Endothelial cell of umbilical vein (primary cell): ENCODE results near the gene SULT1A2. TPM values are rescaled to one million over a fixed set of nuclear protein-coding genes. Genes with fewer than 3 reads are reported as not detected.

Experiments
- BruUV-seq: library from RNA; stranded (reverse); fragments of 400-500 nt; replicated peaks from 2 replicates; lab custom pipeline; 2021; lab: Mats Ljungman, UMichigan
- CTCF ChIA-PET: fragments of 300-600, 350-600 bp; sonication (Branson Sonifier 250); formaldehyde crosslinking; loops from one replicate; lab custom pipeline; 2021; ENCODE audit warnings: antibody characterized with exemption, inconsistent platforms; lab: Charles Lee
- POLR2A ChIA-PET: fragments of 300-600, 350-600 bp; sonication (Branson Sonifier 250); formaldehyde crosslinking; loops from one replicate; lab custom pipeline; 2021; ENCODE audit warnings: antibody characterized with exemption, inconsistent platforms; lab: Charles Lee
- DNase-seq: peaks from one replicate; pipeline ENCODE4 v3.0.0-alpha.2; 2011; ENCODE audit warnings: low read depth, low spot score
- FAIRE-seq: peaks from 2 replicates; lab custom pipeline; 2011; peaks lifted over from hg19 to GRCh38; lab: Jason Lieb, UNC
- H2AFZ ChIP-seq: 2 replicates; pipeline ENCODE4 v1.6.0; 2012; ENCODE audit warnings: low read depth, low read length, control low read depth, inconsistent platforms
- H3K27ac ChIP-seq: 2 replicates; pipeline ENCODE4 v1.5.1; 2011; ENCODE audit warnings: low read depth, mild to moderate bottlenecking, control low read depth, low read length, moderate library complexity; ENCODE audit not compliant: insufficient read depth
- H3K27me3 ChIP-seq, 2 experiments: 2 replicates each; pipeline versions ENCODE4 v1.6.0 to v1.6.1; 2011; ENCODE audit warnings: low read length in 2 of 2, mixed read lengths in 1 of 2; ENCODE audit not compliant: control insufficient read depth in 2 of 2, insufficient read depth in 2 of 2
- H3K36me3 ChIP-seq, 2 experiments: 2 replicates in 1 of 2; 3 replicates in 1 of 2; pipeline ENCODE4 v1.5.1; 2011; ENCODE audit warnings: low read length in 2 of 2, mild to moderate bottlenecking in 1 of 2, moderate library complexity in 1 of 2; ENCODE audit not compliant: control insufficient read depth in 2 of 2, insufficient read depth in 2 of 2; ENCODE audit errors: extremely low read depth in 1 of 2
- H3K4me1 ChIP-seq: 3 replicates; pipeline ENCODE4 v1.5.1; 2011; ENCODE audit warnings: mild to moderate bottlenecking, low read length; ENCODE audit not compliant: control insufficient read depth, insufficient read depth; ENCODE audit errors: extremely low read depth
- H3K4me2 ChIP-seq: 2 replicates; pipeline ENCODE4 v1.6.1; 2011; ENCODE audit warnings: low read length, control low read depth, mixed read lengths; ENCODE audit not compliant: insufficient read depth
- H3K4me3 ChIP-seq, 3 experiments: fragments of 200-600 bp in 1 of 3; sonication (generic), shearing (Covaris generic) in 1 of 3; replicated peaks in 1 of 3; 2 replicates each; pipeline ENCODE4 v1.5.1; 2011 to 2016; ENCODE audit warnings: control low read depth in 3 of 3, low read length in 3 of 3, mild to moderate bottlenecking in 2 of 3, inconsistent platforms in 1 of 3, low read depth in 1 of 3, moderate library complexity in 1 of 3; ENCODE audit not compliant: insufficient read depth in 1 of 3
- H3K79me2 ChIP-seq: 2 replicates; pipeline ENCODE4 v1.6.0; 2012; ENCODE audit warnings: low read length, inconsistent platforms; ENCODE audit not compliant: control insufficient read depth, insufficient read depth
- H3K9ac ChIP-seq: replicated peaks from 2 replicates; pipeline ENCODE3; 2011; ENCODE audit warnings: low read length, control low read depth; ENCODE audit not compliant: insufficient read depth; ENCODE audit errors: extremely low read depth
- H3K9me1 ChIP-seq: replicated peaks from 3 replicates; pipeline ENCODE4 v1.6.0; 2011; ENCODE audit warnings: mild to moderate bottlenecking, low read length; ENCODE audit not compliant: control insufficient read depth, insufficient read depth; ENCODE audit errors: extremely low read depth
- H3K9me3 ChIP-seq: replicated peaks from 2 replicates; pipeline ENCODE4 v1.5.1; 2012; ENCODE audit warnings: low read length, inconsistent platforms; ENCODE audit not compliant: control insufficient read depth, insufficient read depth
- H4K20me1 ChIP-seq: replicated peaks from 2 replicates; pipeline ENCODE3; 2011; ENCODE audit warnings: mild to moderate bottlenecking, low read length; ENCODE audit not compliant: control insufficient read depth, insufficient read depth; ENCODE audit errors: extremely low read depth
- EZH2 ChIP-seq: IDR thresholded peaks from 2 replicates; pipeline ENCODE4 v1.6.1; 2012; ENCODE audit warnings: borderline replicate concordance, low read depth, mild to moderate bottlenecking, moderate library complexity, low read length, inconsistent platforms; ENCODE audit not compliant: severe bottlenecking
- FOS ChIP-seq: IDR thresholded peaks from 2 replicates; pipeline ENCODE4 v1.6.1; 2011; ENCODE audit warnings: mild to moderate bottlenecking, low read length, moderate library complexity, borderline replicate concordance; ENCODE audit not compliant: insufficient read depth
- GATA2 ChIP-seq: IDR thresholded peaks from 2 replicates; pipeline ENCODE4 v1.7.0; 2011; ENCODE audit warnings: low read depth, mild to moderate bottlenecking, moderate library complexity, mixed read lengths, low read length; ENCODE audit not compliant: insufficient read length, insufficient read depth
- JUN ChIP-seq: IDR thresholded peaks from 2 replicates; pipeline ENCODE4 v1.6.1; 2011; ENCODE audit warnings: borderline replicate concordance, low read depth; ENCODE audit not compliant: insufficient read length, insufficient read depth
- MYC ChIP-seq: IDR thresholded peaks from one replicate; pipeline ENCODE4 v1.6.1; 2011; ENCODE audit warnings: mild to moderate bottlenecking, low read depth, low read length
- POLR2A ChIP-seq: IDR thresholded peaks from 2 replicates; pipeline ENCODE4 v1.6.1; 2012; ENCODE audit warnings: low read depth, mild to moderate bottlenecking, control low read depth, low read length
- POLR2AphosphoS5 ChIP-seq: IDR thresholded peaks from 2 replicates; pipeline ENCODE4 v1.6.1; 2012; ENCODE audit warnings: low read depth, mild to moderate bottlenecking, control low read depth, low read length, moderate library complexity; ENCODE audit not compliant: insufficient read depth
- dilution Hi-C: fragments of 300-500 bp; cut with MboI; formaldehyde crosslinking; loops from one replicate; pipeline ENCODE4 v1.15.0; 2019; ENCODE audit warnings: low sequenced_read_pairs; ENCODE audit not compliant: extremely low pct_ligation_motif_present
- intact Hi-C: fragments of 100-400 bp; cut with micrococcal nuclease; formaldehyde crosslinking; loops from one replicate; pipeline ENCODE4 v1.10.0; 2022
- polyA plus RNA-seq, 4 experiments: library from polyadenylated mRNA; depleted of rRNA in 3 of 4; stranded (reverse) in 3 of 4; unstranded in 1 of 4; fragments of >200 nt; gene quantifications; 2 replicates each; pipeline versions ENCODE4 v1.2.1 to v1.2.3, GENCODE V29; 2011 to 2012; ENCODE audit warnings: missing spikeins in 1 of 4
- total RNA-seq: library from RNA; stranded (reverse); gene quantifications from 2 replicates; pipeline ENCODE4 v1.2.3, GENCODE V29; 2021
- TF ChIP-seq, protein P1 (sequence below): IDR thresholded peaks from 2 replicates; pipeline ENCODE4 v1.6.1; 2011; ENCODE audit not compliant: insufficient read depth, insufficient read length
- TF ChIP-seq, protein P2 (sequence below), 2 donors: IDR thresholded peaks; 1 replicate in 1 of 2; 2 replicates in 1 of 2; pipeline ENCODE4 v1.5.1; 2011; ENCODE audit warnings: low read length in 2 of 2, mild to moderate bottlenecking in 2 of 2, moderate library complexity in 2 of 2, control low read depth in 1 of 2, inconsistent platforms in 1 of 2, low read depth in 1 of 2; ENCODE audit not compliant: insufficient read depth in 1 of 2; ENCODE audit errors: extremely low read depth in 1 of 2

Gene SULT1A2
- total and polyA plus RNA-seq, 2 donors (not counting 3 experiments of a cell fraction or from before 2014, with no cell fraction given): not detected

DNA sequence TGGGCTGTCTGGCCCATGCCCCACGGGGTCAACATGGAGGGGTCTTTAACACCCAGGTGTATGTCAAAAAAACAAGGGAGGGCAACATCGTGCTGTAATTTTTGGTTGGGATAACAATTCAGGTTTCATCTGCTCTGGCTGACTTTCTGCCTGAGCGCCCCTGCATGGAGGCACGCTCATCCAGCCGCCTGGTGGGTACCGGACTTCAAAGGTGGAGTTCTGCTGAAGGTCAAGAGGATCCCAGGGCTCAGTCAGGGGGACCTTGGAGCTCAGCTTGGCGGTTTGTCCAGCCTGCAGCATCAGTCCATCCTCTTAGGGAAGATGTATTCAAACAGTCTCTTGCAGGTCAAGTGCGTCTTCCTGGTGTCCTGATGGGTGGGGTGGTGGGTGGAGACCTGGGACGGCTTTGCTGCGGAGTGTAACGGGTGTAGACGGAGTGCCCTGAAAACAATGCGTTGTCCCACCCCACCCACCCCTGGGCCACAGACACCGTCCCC lies 48.5 kb downstream of the SULT1A2 start:
- BruUV-seq: no TSS peak
- H3K27ac ChIP-seq: no peak overlapping the region
- no peaks in the 10 kb centered on the region for H3K27me3 ChIP-seq
- no peak for DNase-seq
- no peaks in the 10 kb centered on the region for H3K79me2 ChIP-seq
- no peaks in the 10 kb centered on the region for H3K9me1 ChIP-seq
- TF ChIP-seq POLR2A: no peak
- TF ChIP-seq JUN: no peak
- no peak for TF ChIP-seq GATA2
- TF ChIP-seq POLR2AphosphoS5: no peak
- no peak for TF ChIP-seq MYC
- TF ChIP-seq FOS: no peak
- TF ChIP-seq, protein P1, sequence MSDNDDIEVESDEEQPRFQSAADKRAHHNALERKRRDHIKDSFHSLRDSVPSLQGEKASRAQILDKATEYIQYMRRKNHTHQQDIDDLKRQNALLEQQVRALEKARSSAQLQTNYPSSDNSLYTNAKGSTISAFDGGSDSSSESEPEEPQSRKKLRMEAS: no peak
- TF ChIP-seq EZH2: no peak
- TF ChIP-seq, protein P2, sequence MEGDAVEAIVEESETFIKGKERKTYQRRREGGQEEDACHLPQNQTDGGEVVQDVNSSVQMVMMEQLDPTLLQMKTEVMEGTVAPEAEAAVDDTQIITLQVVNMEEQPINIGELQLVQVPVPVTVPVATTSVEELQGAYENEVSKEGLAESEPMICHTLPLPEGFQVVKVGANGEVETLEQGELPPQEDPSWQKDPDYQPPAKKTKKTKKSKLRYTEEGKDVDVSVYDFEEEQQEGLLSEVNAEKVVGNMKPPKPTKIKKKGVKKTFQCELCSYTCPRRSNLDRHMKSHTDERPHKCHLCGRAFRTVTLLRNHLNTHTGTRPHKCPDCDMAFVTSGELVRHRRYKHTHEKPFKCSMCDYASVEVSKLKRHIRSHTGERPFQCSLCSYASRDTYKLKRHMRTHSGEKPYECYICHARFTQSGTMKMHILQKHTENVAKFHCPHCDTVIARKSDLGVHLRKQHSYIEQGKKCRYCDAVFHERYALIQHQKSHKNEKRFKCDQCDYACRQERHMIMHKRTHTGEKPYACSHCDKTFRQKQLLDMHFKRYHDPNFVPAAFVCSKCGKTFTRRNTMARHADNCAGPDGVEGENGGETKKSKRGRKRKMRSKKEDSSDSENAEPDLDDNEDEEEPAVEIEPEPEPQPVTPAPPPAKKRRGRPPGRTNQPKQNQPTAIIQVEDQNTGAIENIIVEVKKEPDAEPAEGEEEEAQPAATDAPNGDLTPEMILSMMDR (IDR thresholded peaks at IDR 0.05; ENCODE audit: extremely low read depth in 1 of 2, insufficient read depth in 1 of 2, low read depth in 1 of 2, low read length in 2 of 2): no peak
- H3K9ac ChIP-seq: no peak overlapping the region
- H3K9me3 ChIP-seq: no peaks in the 10 kb centered on the region
- no peak overlapping the region for H3K4me2 ChIP-seq
- no peak overlapping the region for H2AFZ ChIP-seq
- H4K20me1 ChIP-seq: no peaks in the 10 kb centered on the region
- FAIRE-seq: no peak
- ChIA-PET CTCF (interaction anchor here (0.7 kb wide), 1 partner anchor 397 kb away, joined by 3 read pairs; no protein-coding TSS in a partner anchor), POLR2A (no interaction called here)
- dilution Hi-C loops (no loop called here), intact Hi-C loops (loop anchor here (2.0 kb wide), 1 partner anchor 272 kb away; no protein-coding TSS in a partner anchor)
- H3K4me1 ChIP-seq: no peaks in the 10 kb centered on the region
- no peak overlapping the region for H3K4me3 ChIP-seq
- H3K36me3 ChIP-seq: no peaks in the 10 kb centered on the region
